GM12874 (cell line): Measurements from ENCODE around the gene CACNA1S.

Experiments used
- TF ChIP-seq, protein P1 (sequence below): IDR thresholded peaks from 2 replicates; pipeline ENCODE4 v1.5.1; 2011; ENCODE audit warnings: low read depth, mild to moderate bottlenecking, control low read depth, low read length, moderate library complexity; ENCODE audit not compliant: insufficient read depth

Gene CACNA1S

GRCh38 chr1:201009962-201010645 lies 102.1 kb downstream of the CACNA1S start:
- TF ChIP-seq, protein P1, sequence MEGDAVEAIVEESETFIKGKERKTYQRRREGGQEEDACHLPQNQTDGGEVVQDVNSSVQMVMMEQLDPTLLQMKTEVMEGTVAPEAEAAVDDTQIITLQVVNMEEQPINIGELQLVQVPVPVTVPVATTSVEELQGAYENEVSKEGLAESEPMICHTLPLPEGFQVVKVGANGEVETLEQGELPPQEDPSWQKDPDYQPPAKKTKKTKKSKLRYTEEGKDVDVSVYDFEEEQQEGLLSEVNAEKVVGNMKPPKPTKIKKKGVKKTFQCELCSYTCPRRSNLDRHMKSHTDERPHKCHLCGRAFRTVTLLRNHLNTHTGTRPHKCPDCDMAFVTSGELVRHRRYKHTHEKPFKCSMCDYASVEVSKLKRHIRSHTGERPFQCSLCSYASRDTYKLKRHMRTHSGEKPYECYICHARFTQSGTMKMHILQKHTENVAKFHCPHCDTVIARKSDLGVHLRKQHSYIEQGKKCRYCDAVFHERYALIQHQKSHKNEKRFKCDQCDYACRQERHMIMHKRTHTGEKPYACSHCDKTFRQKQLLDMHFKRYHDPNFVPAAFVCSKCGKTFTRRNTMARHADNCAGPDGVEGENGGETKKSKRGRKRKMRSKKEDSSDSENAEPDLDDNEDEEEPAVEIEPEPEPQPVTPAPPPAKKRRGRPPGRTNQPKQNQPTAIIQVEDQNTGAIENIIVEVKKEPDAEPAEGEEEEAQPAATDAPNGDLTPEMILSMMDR: no peak

DNA sequence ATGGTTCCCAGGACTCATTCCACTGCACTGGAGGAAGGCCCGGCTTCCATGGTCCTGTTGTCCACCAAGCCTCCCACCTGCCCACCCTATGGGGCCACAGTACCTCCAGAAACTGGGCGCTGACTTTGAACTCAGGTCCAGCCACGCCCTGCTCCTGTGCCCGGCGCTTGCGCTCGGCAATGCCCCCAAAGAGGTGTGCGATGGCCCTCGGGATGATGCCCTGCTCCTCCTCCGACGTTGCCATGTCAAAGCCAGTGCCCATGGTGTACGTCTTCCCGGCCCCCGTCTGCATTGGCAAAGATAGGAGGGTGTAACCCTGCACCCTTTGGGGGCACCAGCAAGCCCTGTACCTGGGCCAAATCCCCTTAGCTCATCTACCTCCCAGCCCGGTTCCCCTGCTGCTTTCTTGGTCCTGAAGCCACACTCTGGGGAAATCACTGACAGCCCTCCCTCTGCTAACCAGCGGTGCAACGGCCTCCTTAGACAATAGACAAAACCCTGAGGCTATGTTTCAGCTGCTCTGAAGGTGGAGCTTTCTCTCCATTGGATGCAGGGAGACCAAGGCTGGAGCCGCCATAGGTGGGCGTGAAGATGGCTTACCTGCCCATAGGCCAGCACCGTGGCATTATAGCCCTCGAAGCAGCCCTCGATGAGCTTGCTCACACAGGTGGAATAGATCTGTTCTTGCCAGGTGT lies 103.4 kb downstream of the CACNA1S start:
- TF ChIP-seq, protein P1: no peak

- TF ChIP-seq, protein P1: no peak
These were observed 104.7 kb downstream of the CACNA1S start for GRCh38 chr1:201007481-201007880.

DNA sequence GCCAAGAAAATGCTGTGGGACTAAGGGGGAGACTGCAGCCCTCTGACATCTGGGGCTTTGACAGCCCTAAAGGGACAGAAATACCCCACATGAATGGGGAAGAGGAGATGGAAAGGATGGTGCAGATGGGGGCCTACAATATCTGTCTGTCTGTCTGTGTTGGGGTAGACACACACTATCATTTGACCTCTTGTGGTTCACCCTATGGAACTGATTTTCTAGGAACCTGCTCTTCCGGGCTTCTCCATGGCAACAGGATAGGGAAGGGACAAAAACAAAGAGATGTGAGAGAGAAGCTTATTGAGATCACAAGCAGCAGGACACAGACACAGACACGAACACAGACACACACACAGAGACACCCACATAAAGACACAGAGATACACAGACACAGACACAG lies 105.8 kb downstream of the CACNA1S start:
- TF ChIP-seq, protein P1: no peak

DNA sequence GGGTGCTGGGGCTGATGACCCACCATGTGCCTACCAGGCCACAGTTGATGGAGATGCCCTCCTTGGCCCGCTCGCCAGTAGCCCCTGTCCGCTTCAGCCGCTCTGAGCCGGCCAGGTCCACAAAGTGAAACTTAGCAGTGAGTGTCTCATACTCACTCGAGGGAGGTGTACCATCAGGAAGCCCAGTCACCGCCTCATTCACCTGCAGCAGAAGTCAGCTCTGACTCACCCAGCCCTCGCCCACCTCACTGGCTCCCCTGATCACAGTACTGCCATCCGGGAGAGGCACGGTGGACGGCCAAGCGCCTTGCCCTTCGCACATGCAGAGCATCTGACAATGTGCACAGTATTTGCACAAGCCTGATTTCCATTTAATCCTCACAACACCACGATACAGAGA lies 107.5 kb downstream of the CACNA1S start:
- TF ChIP-seq, protein P1: no peak

- TF ChIP-seq, protein P1: no peak
These were observed 108.1 kb downstream of the CACNA1S start for GRCh38 chr1:201004154-201004553.

DNA sequence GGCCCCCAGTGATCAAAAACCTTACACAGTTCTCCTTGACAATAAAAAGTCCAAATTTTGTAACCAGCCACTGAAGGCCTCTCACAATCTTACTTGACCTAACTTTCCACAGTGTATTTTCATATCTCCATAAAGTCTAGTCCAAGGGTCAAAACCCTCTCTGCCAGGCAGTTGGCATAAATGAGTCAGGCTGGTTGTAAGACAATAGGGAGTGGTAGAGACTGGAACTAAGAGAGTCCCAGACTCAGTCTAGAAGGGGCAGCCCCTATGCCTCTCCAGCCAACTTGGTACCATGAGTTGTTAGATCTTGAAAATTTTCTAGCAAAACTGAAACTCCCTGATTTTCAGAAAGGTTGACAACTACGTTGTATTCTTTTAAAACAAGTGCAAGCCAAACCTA lies 109.7 kb downstream of the CACNA1S start:
- TF ChIP-seq, protein P1: no peak
